Stimulated activated CD8-positive, alpha-beta memory T cell treated with anti-CD3 and anti-CD28 coated beads, Interleukin-12 subunit alpha, Interleukin-12 subunit beta, amount 100 ng/mL, for 4 hours (primary cell): Measurements from ENCODE around the gene KLC1.
"Not testable (repeated sequence)": the region's sequence is repeated elsewhere in the genome, so short reads cannot be mapped to it uniquely, and the experiment has no call there.

Experiments
- DNase-seq: peaks from one replicate; pipeline ENCODE4 v3.0.0-alpha.2; 2020; ENCODE audit warnings: low read depth

The KLC1 gene

DNA sequence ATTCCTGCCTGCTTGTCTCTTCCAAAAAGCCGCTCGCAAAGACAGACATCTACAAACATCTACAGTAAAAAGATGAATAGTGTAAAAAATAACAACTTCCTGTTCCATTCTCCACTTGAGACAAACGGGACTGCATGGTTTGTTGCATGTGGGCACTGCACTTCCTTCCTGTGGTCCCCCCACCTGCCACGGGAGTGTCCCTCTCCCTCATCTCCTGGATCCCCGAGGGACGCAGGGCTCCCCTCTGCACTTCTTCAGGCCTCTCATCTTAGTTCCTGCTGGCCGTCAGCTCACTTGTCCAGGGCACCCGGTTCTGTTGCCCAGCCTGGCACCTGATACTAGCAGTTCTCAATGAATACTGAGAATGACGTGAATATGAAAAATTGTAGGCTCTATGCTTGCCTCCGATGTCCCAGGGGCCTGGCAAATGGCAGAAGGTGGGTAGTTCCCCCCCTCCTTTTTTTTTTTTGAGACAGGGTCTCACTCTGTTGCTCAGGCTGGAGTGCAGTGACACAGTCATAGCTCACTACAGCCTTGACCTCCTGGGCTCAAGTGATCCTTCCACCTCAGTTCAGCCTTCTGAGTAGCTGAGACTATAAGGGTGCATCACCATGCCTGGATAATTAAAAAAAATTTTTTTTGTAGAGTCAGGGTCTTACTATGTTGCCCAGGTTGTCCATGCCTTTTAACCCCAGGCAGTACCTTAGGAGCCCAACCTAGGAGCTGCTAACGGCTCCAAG, 3.5 kb upstream of the KLC1 start:
- DNase-seq = no peak

- DNase-seq = no peak
Observed at GRCh38 chr14:103626146-103626850, 2.7 kb upstream of the KLC1 start.

- DNase-seq = no peak
Observed at GRCh38 chr14:103627073-103628025, 1.7 kb upstream of the KLC1 start.

DNA sequence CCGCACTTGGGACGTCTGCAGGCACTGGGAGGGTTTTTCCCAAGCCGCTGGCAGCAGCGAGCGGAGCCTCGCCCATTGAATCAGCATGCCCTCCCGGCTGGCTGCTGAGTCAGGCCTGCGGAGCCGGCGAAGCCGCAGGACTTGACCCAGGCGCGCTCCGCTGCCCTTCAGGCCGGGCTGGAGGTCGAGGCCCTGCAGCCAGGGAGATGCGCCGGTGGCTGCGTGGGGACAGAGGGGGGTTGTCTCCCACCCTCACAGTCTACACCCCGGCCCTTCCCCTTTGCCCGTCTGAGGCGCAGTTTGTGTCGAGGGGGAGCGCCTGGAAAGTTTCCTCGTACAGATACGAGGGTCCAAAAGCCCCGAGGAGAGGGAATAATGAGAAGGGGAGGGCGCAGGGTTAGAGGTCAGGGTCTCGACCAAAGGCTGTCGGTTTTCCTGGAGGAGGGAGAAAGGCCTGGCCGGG, 759 bp upstream of the KLC1 start:
- no peak for DNase-seq

DNA sequence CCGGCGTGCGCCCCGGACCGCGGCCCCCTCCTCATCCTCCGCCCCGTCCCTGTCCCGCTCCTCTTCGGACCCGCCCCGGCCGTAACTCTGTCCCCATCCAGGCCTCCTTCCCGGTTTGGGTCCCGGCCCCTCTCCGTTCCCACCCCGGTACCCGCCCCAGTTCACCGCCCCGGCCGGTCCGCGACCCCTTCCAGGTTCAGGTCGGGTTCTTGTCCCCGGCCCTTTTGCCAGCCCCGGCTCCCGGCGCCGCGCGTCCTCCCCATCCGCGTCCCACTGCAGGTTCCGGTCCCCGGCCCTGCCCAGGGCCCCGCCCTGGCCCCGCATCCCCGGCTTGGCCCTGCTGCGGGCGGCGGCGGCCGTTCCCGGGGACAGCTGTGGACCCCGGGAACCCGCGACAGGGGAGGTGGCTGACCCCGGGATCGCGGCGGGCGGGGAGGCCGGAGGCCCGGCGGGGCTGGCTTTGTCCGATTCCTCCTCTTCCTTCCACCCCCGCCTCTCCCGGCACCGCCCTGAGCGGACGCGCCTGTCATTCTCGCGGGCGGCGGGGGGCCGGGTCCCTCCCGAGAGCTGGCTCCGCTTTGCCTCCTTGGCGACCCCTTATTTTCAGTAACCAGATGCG, 601 bp downstream of the KLC1 start:
- peak; percentile 11 for DNase-seq

DNA sequence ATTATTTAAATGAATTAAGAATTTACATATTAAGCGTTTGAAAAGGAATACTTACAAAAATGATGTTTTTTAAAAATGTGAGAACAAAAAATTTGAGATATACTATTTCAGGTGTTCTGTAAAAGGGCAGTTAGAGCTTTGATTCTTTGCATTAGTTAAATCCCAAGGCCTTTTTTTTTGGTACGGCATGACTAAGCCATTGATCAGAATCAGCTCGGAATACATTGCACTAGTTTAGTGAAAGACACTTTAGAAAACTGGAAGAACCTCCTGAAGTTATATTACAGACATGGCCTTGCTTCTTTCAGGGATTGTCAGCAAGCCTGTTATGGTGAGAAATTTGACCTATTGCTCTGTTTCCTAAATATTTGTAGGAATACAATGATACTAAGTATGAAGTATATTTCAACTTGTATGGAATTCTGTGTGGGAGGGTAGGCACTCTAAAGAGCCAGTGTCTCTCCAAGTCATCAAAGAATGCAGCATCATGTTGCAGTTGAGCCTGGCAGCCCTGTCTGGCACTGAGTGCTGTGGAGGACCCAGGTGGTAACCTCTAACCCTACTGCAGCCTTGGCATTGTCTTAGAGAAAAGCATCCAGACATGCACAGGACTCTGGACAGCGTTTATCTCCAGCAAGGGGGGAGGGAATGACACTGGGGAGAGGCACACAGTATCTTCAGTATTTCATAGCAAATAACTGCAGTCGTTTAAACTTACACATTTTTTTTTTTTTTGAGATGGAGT, 1.5 kb downstream of the KLC1 start:
- DNase-seq = no peak

GRCh38 chr14:103633391-103633790, 4.4 kb downstream of the KLC1 start:
- no peak for DNase-seq

GRCh38 chr14:103634156-103634555, 5.1 kb downstream of the KLC1 start:
- DNase-seq = no peak

DNA sequence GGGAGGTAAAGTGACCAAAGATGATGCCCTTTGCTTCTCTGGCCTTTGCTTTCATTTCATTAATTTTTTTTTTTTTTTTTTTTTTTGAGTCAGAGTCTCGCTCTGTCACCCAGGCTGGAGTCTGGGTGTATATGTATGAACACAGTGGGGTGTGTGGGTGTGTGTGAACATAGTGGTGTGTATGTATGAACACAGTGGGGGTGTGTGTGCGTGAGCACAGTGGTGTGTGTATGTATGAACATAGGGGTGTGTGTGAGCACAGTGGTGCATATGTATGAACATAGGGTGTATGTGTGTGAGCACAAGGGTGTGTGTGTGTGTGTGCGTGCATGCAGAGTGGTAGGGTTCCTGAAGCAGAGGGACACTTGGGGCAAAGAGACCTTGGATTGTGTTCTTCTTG, 9.6 kb downstream of the KLC1 start:
- no peak for DNase-seq

GRCh38 chr14:103641161-103641560, 12.2 kb downstream of the KLC1 start:
- no peak for DNase-seq

- DNase-seq = no peak
Observed at GRCh38 chr14:103646189-103646588, 17.2 kb downstream of the KLC1 start.

- no peak for DNase-seq
Observed at GRCh38 chr14:103649001-103649400, 20.0 kb downstream of the KLC1 start.

GRCh38 chr14:103650213-103650612, 21.2 kb downstream of the KLC1 start:
- DNase-seq = no peak

- DNase-seq = no peak
Observed at GRCh38 chr14:103651585-103651984, 22.6 kb downstream of the KLC1 start.

DNA sequence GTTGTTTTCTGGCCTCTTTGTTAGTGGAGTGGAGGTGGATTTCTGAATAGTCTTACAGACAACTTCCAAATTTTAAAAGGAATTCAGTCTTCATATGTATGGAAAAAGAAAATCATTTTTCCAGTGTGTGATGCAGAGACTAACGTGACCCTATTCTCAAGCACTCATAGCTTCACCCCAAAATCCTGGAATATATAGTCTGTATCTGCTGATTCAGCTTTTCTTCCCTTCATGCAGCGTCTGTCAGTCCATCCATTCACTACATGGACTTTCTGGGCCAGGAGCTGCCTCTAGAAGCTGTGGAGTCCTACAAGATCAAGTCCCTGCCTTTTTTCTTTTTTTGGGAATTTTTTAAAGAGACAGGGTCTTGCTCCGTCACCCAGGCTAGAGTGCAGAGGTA, 23.8 kb downstream of the KLC1 start:
- DNase-seq = no peak

DNA sequence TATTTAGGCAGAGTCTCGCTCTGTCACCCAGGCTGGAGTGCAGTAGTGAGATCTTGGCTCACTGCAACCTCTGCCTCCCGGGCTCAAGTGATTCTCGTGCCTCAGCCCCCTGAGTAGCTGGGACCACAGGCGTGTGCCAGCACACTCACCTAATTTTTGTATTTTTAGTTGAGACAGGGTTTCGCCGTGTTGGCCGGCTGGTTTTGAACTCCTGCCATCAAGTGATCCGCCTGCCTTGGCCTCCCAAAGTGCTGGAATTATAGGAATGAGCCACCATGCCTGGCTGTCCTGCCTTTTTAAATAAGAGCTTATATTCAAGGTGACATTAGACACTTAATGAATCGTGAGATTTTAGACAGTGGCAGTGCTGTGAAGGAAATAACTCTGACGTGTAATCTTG, 24.3 kb downstream of the KLC1 start:
- DNase-seq = not testable (repeated sequence)

DNA sequence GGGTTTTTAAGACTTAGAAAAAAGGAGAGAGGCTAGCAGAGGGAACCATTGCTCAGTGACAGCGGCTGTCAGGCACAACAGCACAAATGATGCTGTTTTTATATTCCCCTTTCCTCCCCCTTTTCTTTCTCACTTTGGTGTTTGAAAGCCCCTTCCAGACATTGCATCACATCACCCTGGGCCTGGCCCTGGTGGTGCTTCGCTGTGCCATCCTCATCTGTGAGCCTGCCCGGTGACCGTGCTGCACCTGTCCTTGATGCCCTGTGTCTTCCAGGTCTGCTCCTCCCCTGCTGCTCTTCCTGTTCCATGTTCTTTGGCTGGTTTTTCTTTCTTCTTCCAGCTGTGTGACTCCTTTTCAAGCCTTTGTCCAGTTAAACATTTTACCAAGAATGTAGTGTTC, 24.8 kb downstream of the KLC1 start:
- DNase-seq = no peak

- DNase-seq = no peak
Observed at GRCh38 chr14:103654619-103655018, 25.6 kb downstream of the KLC1 start.

- DNase-seq = no peak
Observed at GRCh38 chr14:103656031-103656755, 27.2 kb downstream of the KLC1 start.

DNA sequence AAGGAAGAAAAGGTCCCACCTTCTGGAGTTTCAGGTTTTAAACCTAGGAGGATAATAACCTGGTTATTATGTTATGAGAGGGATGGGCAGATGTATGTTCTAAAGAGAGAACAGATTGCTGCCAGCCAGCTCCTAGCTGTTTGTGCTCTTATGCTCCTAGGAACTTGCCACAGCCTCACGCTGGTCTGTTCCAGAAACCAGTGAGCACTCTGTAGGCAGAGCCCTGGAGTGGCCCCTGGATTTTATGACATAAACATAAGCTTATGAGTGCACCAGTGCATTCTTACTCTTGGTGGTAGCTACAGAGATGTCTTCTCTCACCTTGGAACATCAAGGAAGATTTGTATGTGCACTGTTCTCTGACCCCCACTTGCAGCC, 27.7 kb downstream of the KLC1 start:
- no peak for DNase-seq

GRCh38 chr14:103657471-103657870, 28.5 kb downstream of the KLC1 start:
- no peak for DNase-seq
